Spleen (tissue), 7 donors: Measurements from ENCODE around the gene LPCAT2.

Source experiments
- CTCF ChIP-seq, 11 experiments: fragments of 200-600 bp in 7 of 11; fragments of 450-650 bp in 4 of 11; sonication (generic) in 4 of 11; IDR thresholded peaks in 8 of 11; conservative IDR thresholded peaks in 3 of 11; 1 replicate in 7 of 11; 2 replicates in 4 of 11; pipeline versions ENCODE4 v1.4.0 to v1.8.0; 2016 to 2021; ENCODE audit warnings: antibody characterized with exemption in 11 of 11, inconsistent platforms in 4 of 11, mild to moderate bottlenecking in 1 of 11
- POLR2AphosphoS5 ChIP-seq, 3 donors: sonication (generic); formaldehyde crosslinking; IDR thresholded peaks; one replicate each; pipeline ENCODE4 v1.5.1; 2017; ENCODE audit warnings: antibody characterized with exemption in 3 of 3
- donor health status: DM: no; HTN: no; CAD: no; lungs with moderate emphysema.
- donor health status: DM: no; HTN: no; CAD: no.
- donor health status: DM: no; HTN: no; CAD: no.

GRCh38 chr16:55490301-55490700 is 18.6 kb upstream of the LPCAT2 start:
- TF ChIP-seq CTCF (IDR thresholded peaks at IDR 0.05 in 8 of 11, conservative IDR thresholded peaks at IDR 0.05 in 3 of 11) (no peak), POLR2AphosphoS5 (IDR thresholded peaks at IDR 0.05) (no peak)
